ENCODE measurements around the gene HTT. TPM values are rescaled to one million over a fixed set of nuclear protein-coding genes. Genes with fewer than 3 reads are reported as not detected.

HTT gene
- total RNA-seq, 2 donors from 2014 or later, result 104 to 109 TPM

DNA sequence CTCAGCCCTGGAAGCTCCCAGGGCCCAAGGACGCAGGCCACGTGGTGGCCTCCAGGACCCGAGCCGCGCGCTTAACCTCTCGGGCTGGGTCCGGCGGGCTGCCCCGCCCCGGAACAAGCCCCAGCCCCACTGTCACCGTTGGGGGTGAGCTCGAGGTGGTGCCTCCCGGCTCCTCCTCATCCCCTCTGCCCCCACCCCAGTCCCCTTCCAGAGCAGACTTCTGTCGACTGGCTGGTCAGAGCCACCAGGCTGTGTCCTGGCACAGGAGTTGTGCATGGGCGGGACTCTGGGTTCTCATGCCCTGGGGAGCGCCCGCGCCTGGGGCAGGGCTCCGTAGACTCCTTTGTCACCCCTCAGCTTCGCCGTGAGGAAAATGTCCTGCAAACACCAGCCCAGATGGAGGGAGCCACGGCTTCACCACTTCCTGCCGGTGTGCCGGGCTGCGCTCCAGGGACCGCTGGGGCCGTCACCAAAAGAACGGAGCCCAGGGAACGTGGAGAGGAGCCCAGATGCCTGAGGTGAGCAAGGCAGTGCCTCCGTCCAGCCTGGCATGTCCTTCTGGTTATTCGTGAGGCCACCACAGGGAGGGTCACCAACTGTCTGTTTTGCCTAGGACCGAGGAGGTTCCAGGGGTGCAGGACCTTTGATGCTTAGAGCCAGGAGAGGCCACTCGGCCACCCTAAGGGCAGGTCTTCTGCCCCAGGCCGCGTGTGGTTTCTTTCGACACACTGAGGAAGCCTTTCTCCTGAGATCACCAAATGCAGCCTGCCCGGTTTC, 211.3 kb downstream of the HTT start:
- no peak overlapping the region for H3K9ac ChIP-seq (ENCODE audit: extremely low read depth, low read length, poor library complexity, severe bottlenecking)
- H3K4me1 Mint-ChIP-seq, result no peaks in the 10 kb centered on the region
- peaks cover 5% of the 10 kb centered on the region for H3K9me3 ChIP-seq (ENCODE audit: control insufficient read depth, low read length)
- H3K36me3 ChIP-seq (ENCODE audit: control insufficient read depth, insufficient read depth, low read length), result no peaks in the 10 kb centered on the region
- peaks cover 12% of the 10 kb centered on the region for H3K9me3 Mint-ChIP-seq
- peaks cover 3% of the 10 kb centered on the region for H3K36me3 Mint-ChIP-seq (ENCODE audit: low read depth)
- peaks cover 16% of the 10 kb centered on the region for H3K27me3 Mint-ChIP-seq (ENCODE audit: insufficient read depth)
- peaks cover 10% of the 10 kb centered on the region for H3K27me3 ChIP-seq (ENCODE audit: control insufficient read depth, insufficient read depth, low read length, poor library complexity, severe bottlenecking)
- no peaks in the 10 kb centered on the region for H3K4me1 ChIP-seq (ENCODE audit: control insufficient read depth, insufficient read depth, low read length)
- no peak overlapping the region for H3K27ac Mint-ChIP-seq
- 90 to 95% methylated on average over 22 to 38 of the region's 38 CpGs for WGBS, 2 experiments (ENCODE audit: insufficient coverage in 1 of 2, insufficient read length in 1 of 2)
- H3K27ac ChIP-seq (ENCODE audit: low read depth, low read length), result no peak overlapping the region
- no peak overlapping the region for H3K4me3 Mint-ChIP-seq
- TF ChIP-seq, protein P1, sequence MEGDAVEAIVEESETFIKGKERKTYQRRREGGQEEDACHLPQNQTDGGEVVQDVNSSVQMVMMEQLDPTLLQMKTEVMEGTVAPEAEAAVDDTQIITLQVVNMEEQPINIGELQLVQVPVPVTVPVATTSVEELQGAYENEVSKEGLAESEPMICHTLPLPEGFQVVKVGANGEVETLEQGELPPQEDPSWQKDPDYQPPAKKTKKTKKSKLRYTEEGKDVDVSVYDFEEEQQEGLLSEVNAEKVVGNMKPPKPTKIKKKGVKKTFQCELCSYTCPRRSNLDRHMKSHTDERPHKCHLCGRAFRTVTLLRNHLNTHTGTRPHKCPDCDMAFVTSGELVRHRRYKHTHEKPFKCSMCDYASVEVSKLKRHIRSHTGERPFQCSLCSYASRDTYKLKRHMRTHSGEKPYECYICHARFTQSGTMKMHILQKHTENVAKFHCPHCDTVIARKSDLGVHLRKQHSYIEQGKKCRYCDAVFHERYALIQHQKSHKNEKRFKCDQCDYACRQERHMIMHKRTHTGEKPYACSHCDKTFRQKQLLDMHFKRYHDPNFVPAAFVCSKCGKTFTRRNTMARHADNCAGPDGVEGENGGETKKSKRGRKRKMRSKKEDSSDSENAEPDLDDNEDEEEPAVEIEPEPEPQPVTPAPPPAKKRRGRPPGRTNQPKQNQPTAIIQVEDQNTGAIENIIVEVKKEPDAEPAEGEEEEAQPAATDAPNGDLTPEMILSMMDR (conservative IDR thresholded peaks at IDR 0.05), result no peak
- no peak for DNase-seq
- no peak overlapping the region for H3K4me3 ChIP-seq (ENCODE audit: low read length)

DNA sequence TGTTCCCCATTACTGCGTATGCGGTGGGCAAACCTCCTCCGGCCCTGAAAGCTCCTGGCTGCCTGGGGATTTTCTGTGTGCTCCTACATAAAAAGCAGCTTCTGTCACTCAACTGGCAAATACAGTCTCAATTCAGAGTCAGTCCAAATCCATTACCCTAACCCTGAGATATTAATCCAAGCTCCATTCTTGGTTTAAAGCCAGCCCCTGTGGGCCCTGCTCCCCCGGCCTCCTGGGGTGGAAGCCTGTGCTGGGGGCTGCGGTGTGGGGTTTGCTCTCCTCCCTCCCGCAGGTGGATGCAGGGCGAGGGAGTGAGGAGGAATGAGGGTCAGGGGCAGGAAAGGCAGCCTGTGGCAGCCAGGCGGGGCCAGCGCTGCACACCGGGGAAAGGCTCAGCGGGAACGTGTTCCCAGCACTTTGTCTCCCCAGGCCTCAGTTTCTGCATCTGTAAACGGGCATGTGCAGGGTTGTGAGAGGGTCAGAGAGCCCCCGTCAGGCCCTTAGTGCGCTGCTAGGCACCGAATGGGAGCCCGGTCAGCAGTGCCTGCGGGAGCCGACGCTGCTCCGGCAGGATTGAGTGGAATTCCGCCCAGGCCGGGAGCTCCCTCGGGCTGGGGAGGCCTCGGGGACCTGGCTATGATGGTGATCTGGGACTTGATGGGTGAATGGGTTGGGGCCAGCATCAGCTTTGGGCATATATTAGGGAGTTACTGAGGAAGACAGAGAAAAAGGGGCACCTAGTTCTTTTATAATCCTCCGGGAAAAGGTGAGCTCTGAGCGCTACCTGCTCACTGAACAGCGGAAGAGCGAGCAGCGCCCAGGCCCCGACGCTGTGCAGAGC, 212.1 kb downstream of the HTT start:
- Histone ChIP-seq H3K4me1 (ENCODE audit: control insufficient read depth, insufficient read depth, low read length) (no peaks in the 10 kb centered on the region), H3K36me3 (ENCODE audit: control insufficient read depth, insufficient read depth, low read length) (no peaks in the 10 kb centered on the region), H3K4me3 (ENCODE audit: low read length) (no peak overlapping the region), H3K27me3 (ENCODE audit: control insufficient read depth, insufficient read depth, low read length, poor library complexity, severe bottlenecking) (peaks cover 12% of the 10 kb centered on the region), H3K27ac (ENCODE audit: low read depth, low read length) (no peak overlapping the region), H3K9me3 (ENCODE audit: control insufficient read depth, low read length) (peaks cover 5% of the 10 kb centered on the region), H3K9ac (ENCODE audit: extremely low read depth, low read length, poor library complexity, severe bottlenecking) (no peak overlapping the region)
- TF ChIP-seq, protein P1 (conservative IDR thresholded peaks at IDR 0.05), result no peak
- Mint-ChIP-seq H3K27ac (no peak overlapping the region), H3K36me3 (ENCODE audit: low read depth) (peaks cover 3% of the 10 kb centered on the region), H3K4me1 (peaks cover 3% of the 10 kb centered on the region), H3K27me3 (ENCODE audit: insufficient read depth) (peaks cover 20% of the 10 kb centered on the region), H3K9me3 (peaks cover 10% of the 10 kb centered on the region), H3K4me3 (no peak overlapping the region)
- no peak for DNase-seq
- WGBS, 2 experiments (ENCODE audit: insufficient coverage in 1 of 2, insufficient read length in 1 of 2), result 88 to 90% methylated on average over 25 to 32 of the region's 32 CpGs

DNA sequence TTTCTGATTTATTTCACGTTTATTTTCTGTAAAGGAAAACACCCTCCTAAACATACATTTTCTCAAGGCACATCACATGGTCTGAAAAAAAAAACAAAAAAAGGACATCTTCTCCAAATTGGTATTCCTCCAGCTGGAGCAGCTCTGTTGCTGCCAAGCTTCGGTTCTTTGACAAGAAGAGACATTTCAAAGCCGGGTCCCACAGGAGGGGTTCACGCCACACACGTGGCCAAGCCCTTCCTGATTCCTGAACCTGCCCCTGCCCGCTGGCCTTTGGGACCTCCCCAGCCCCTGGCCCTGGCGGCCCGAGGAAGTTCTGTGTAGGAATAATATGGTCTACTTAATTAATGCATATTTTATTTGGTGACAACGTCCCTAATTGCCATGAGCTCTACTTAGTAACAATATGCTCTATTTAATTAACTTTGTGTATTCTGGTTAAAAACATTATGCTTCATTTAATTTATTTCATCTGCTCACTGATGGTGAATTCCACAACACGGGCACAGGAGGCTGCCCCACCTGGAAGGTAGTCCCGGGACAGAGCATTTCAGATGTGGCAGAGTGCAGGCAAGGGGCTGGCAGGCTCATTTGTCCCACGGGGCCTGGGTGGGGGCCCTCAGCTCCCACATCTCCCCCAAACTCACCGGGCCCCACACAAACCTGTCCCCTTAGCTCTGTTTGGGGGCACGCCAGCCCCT, 212.9 kb downstream of the HTT start:
- H3K4me1 ChIP-seq (ENCODE audit: control insufficient read depth, insufficient read depth, low read length), result no peaks in the 10 kb centered on the region
- no peak overlapping the region for H3K4me3 ChIP-seq (ENCODE audit: low read length)
- H3K9me3 Mint-ChIP-seq, result peaks cover 5% of the 10 kb centered on the region
- no peaks in the 10 kb centered on the region for H3K36me3 ChIP-seq (ENCODE audit: control insufficient read depth, insufficient read depth, low read length)
- H3K27ac ChIP-seq (ENCODE audit: low read depth, low read length), result no peak overlapping the region
- peaks cover 17% of the 10 kb centered on the region for H3K27me3 Mint-ChIP-seq (ENCODE audit: insufficient read depth)
- no peak overlapping the region for H3K4me3 Mint-ChIP-seq
- peaks cover 6% of the 10 kb centered on the region for H3K4me1 Mint-ChIP-seq
- WGBS, 2 experiments (ENCODE audit: insufficient coverage in 1 of 2, insufficient read length in 1 of 2), result 88 to 97% methylated on average over 5 to 13 of the region's 14 CpGs
- no peaks in the 10 kb centered on the region for H3K9me3 ChIP-seq (ENCODE audit: control insufficient read depth, low read length)
- no peaks in the 10 kb centered on the region for H3K36me3 Mint-ChIP-seq (ENCODE audit: low read depth)
- H3K9ac ChIP-seq (ENCODE audit: extremely low read depth, low read length, poor library complexity, severe bottlenecking), result no peak overlapping the region
- DNase-seq, result no peak
- no peak overlapping the region for H3K27ac Mint-ChIP-seq
- peaks cover 12% of the 10 kb centered on the region for H3K27me3 ChIP-seq (ENCODE audit: control insufficient read depth, insufficient read depth, low read length, poor library complexity, severe bottlenecking)
- TF ChIP-seq, protein P1 (conservative IDR thresholded peaks at IDR 0.05), result no peak
